HG02763 (cell line): Measurements from ENCODE around the gene SLC38A9.

Source experiments
- ATAC-seq: cut with Tn5 transposase; IDR thresholded peaks from one replicate; pipeline ENCODE4 v1.9.1; 2021; ENCODE audit warnings: mild to moderate bottlenecking, moderate library complexity; ENCODE audit not compliant: unreplicated experiment

The SLC38A9 gene

GRCh38 chr5:55584398-55585205, 127.5 kb downstream of the SLC38A9 start:
- ATAC-seq: no peak

GRCh38 chr5:55583578-55583977, 128.5 kb downstream of the SLC38A9 start:
- ATAC-seq: no peak

GRCh38 chr5:55582256-55582655, 129.9 kb downstream of the SLC38A9 start:
- no peak for ATAC-seq

GRCh38 chr5:55580042-55580441, 132.1 kb downstream of the SLC38A9 start:
- ATAC-seq: no peak

GRCh38 chr5:55578771-55579170, 133.4 kb downstream of the SLC38A9 start:
- ATAC-seq: no peak

GRCh38 chr5:55577353-55578060, 134.6 kb downstream of the SLC38A9 start:
- no peak for ATAC-seq

GRCh38 chr5:55576661-55577060, 135.5 kb downstream of the SLC38A9 start:
- ATAC-seq: no peak
